Kidney (tissue), 14 donors: Measurements from ENCODE around the gene MYH4. TPM values are rescaled to one million over a fixed set of nuclear protein-coding genes. Genes with fewer than 3 reads are reported as not detected.

Experiments used
- DNase-seq, 5 donors: peaks; one replicate each; pipeline ENCODE4 v3.0.0-alpha.2; 2013 to 2020
- FAIRE-seq: peaks from 2 replicates; lab custom pipeline; 2012; peaks lifted over from hg19 to GRCh38; lab: Jason Lieb, UNC
- H3K27ac ChIP-seq, 2 donors: one replicate each; pipeline ENCODE4 v1.7.0; 2013; ENCODE audit warnings: low read depth in 2 of 2, low read length in 2 of 2, inconsistent platforms in 1 of 2
- H3K27me3 ChIP-seq: one replicate; pipeline ENCODE4 v1.7.1; 2013; ENCODE audit warnings: low read length, inconsistent platforms; ENCODE audit not compliant: control insufficient read depth, insufficient read depth
- H3K36me3 ChIP-seq, 3 donors: one replicate each; pipeline versions ENCODE4 v1.7.0 to v1.7.1; 2013; ENCODE audit warnings: low read length in 3 of 3, control low read depth in 1 of 3, inconsistent platforms in 1 of 3; ENCODE audit not compliant: insufficient read depth in 3 of 3, control insufficient read depth in 2 of 3
- H3K4me1 ChIP-seq, 3 donors: one replicate each; pipeline versions ENCODE4 v1.7.0 to v1.7.1; 2013; ENCODE audit warnings: low read length in 3 of 3, inconsistent platforms in 1 of 3, low read depth in 1 of 3; ENCODE audit not compliant: control insufficient read depth in 2 of 3, insufficient read depth in 2 of 3
- H3K4me3 ChIP-seq, 3 donors: one replicate each; pipeline versions ENCODE4 v1.7.0 to v1.8.1; 2013; ENCODE audit warnings: low read length in 3 of 3, control low read depth in 1 of 3, inconsistent platforms in 1 of 3
- H3K9ac ChIP-seq, 3 donors: one replicate each; pipeline versions ENCODE4 v1.7.0 to v1.7.1; 2013; ENCODE audit warnings: low read length in 3 of 3, control low read depth in 1 of 3, inconsistent platforms in 1 of 3
- H3K9me3 ChIP-seq, 3 donors: one replicate each; pipeline versions ENCODE4 v1.7.0 to v1.7.1; 2013; ENCODE audit warnings: low read length in 3 of 3, control low read depth in 1 of 3, inconsistent platforms in 1 of 3; ENCODE audit not compliant: control insufficient read depth in 2 of 3, insufficient read depth in 1 of 3
- intact Hi-C: fragments of 100-400 bp; cut with DNase I; formaldehyde crosslinking; loops from one replicate; pipeline ENCODE4 v1.11.1; 2022
- polyA plus RNA-seq: library from polyadenylated mRNA; stranded (reverse); fragments of 350-450 nt; fragmentation: Illumina TruSeq; extraction: RNeasy Lipid Tissue Mini Kit (QIAGEN cat#74804); gene quantifications from one replicate; pipeline ENCODE4 v1.2.3, GENCODE V29; 2014; ENCODE audit warnings: low read depth, low replicate concordance; ENCODE audit not compliant: insufficient read depth
- total RNA-seq: library from RNA; stranded (reverse); fragmentation: NEBNext Ultra II Directional; extraction: Animal tissue kit (Norgen Biotek cat#: 25700); gene quantifications from one replicate; pipeline ENCODE4 v1.2.1, GENCODE V29; 2021
- TF ChIP-seq, protein P1 (sequence below): IDR thresholded peaks from 3 replicates; pipeline ENCODE4 v1.5.1; 2012; ENCODE audit warnings: mild to moderate bottlenecking, moderate library complexity, borderline replicate concordance; ENCODE audit not compliant: insufficient read depth; ENCODE audit errors: extremely low read depth
- donor health status: control.
- donor health status: control.
- donor health status: control.
- donor health status: control.
- donor health status: control.
- donor health status: DM: yes; HTN: yes; CAD: no.
- donor health status: Normal renal cell carcinoma (clear cell type).

Gene MYH4
- total and polyA plus RNA-seq, 2 donors from 2014 or later = not detected

DNA sequence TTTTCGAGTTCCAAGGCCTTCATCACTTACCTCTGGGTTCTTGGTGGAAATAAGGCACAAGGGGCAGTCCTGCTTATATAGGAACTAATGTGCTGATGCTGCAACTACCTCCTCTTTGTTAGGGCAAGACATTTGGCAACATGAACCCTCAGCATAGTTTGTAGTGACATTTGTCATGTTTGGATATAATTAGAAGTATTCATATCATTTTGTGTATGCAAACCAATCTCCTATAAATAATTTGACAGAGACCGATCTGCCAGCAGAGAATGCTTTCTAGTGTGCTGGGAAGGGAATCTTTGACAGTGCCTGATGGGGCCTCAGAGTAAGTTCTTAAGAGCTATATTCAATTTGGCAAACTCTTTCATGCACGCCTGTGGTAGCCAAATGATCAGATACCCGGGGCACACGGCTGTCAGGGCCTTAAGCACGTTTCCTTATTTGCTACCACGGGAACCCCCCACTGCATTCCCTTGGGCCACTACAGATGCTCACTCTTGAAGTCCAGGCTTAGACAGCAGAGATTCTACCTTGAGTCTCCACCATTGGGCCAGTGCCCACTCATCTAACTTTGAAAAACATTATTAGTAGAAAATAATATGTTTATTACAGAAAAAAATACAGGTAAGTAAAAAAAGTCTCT lies 47.3 kb downstream of the MYH4 start, which contains the start of gene MYH8:
TSS of gene MYH8 (minus strand) at position 51 of the 643 bp plus-strand sequence. CDS start 1,723 bp downstream, outside the sequence.
- TF ChIP-seq, protein P1, sequence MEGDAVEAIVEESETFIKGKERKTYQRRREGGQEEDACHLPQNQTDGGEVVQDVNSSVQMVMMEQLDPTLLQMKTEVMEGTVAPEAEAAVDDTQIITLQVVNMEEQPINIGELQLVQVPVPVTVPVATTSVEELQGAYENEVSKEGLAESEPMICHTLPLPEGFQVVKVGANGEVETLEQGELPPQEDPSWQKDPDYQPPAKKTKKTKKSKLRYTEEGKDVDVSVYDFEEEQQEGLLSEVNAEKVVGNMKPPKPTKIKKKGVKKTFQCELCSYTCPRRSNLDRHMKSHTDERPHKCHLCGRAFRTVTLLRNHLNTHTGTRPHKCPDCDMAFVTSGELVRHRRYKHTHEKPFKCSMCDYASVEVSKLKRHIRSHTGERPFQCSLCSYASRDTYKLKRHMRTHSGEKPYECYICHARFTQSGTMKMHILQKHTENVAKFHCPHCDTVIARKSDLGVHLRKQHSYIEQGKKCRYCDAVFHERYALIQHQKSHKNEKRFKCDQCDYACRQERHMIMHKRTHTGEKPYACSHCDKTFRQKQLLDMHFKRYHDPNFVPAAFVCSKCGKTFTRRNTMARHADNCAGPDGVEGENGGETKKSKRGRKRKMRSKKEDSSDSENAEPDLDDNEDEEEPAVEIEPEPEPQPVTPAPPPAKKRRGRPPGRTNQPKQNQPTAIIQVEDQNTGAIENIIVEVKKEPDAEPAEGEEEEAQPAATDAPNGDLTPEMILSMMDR = no peak
- Histone ChIP-seq H3K4me3 (no peak within 1 kb of the TSS), H3K4me1 (no peaks in the 10 kb centered on the region), H3K27me3 (no peaks in the 10 kb centered on the region), H3K27ac (no peak within 1 kb of the TSS), H3K9me3 (no peaks in the 10 kb centered on the region), H3K36me3 (no peaks in the 10 kb centered on the region), H3K9ac (no peak within 1 kb of the TSS)
- DNase-seq = no peak
- intact Hi-C loops = no loop called here
- FAIRE-seq = no peak

DNA sequence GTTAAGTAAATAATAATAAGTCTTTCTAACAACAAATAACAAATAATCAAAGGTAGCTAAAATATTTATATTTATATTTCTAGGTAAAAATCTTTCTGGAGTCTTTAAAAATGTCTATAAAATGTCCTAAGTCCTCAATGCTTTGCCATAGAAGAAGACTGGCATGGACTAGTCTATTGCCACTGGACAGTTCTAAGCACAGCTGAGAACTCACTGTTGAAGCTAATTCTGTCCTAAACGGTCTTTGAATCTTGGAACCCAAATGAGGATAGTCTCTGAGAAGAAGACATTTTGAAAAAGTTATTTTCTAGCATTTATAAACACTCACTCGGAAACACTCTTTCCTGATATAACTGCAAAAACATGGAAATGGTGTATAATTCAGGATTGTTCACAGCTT lies 48.1 kb downstream of the MYH4 start:
- Histone ChIP-seq H3K4me3 (no peak overlapping the region), H3K36me3 (no peaks in the 10 kb centered on the region), H3K9me3 (no peaks in the 10 kb centered on the region), H3K27me3 (no peaks in the 10 kb centered on the region), H3K27ac (no peak overlapping the region), H3K9ac (no peak overlapping the region), H3K4me1 (no peaks in the 10 kb centered on the region)
- TF ChIP-seq, protein P1 = no peak
- FAIRE-seq (no peak), DNase-seq (no peak)
- intact Hi-C loops = no loop called here

DNA sequence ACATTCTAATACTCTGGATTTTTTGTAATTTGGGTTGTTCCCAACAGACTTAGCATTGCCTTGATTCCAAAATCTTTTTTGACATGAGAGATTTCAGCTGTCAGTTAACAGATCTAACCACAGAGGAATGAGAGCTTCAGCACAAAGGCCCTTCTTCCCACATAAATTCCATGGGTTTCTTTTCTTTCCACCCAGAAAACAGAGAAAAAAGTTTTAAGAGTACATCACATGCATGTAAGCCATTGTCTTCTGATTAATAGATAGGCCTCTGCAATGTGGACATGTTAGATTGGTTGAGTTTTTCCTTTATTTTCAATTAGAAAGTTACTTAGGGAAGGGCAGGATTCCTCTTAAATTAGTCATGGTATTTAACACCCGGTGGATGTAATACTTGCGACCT lies 48.5 kb downstream of the MYH4 start:
- DNase-seq = no peak
- no peak overlapping the region for H3K9ac ChIP-seq
- no peaks in the 10 kb centered on the region for H3K36me3 ChIP-seq
- no peak for FAIRE-seq
- TF ChIP-seq, protein P1 = no peak
- intact Hi-C loops = no loop called here
- H3K4me3 ChIP-seq = no peak overlapping the region
- H3K27me3 ChIP-seq = no peaks in the 10 kb centered on the region
- no peak overlapping the region for H3K27ac ChIP-seq
- H3K9me3 ChIP-seq = no peaks in the 10 kb centered on the region
- no peaks in the 10 kb centered on the region for H3K4me1 ChIP-seq
